ENCODE results near the gene LNPEP.

The LNPEP gene

DNA sequence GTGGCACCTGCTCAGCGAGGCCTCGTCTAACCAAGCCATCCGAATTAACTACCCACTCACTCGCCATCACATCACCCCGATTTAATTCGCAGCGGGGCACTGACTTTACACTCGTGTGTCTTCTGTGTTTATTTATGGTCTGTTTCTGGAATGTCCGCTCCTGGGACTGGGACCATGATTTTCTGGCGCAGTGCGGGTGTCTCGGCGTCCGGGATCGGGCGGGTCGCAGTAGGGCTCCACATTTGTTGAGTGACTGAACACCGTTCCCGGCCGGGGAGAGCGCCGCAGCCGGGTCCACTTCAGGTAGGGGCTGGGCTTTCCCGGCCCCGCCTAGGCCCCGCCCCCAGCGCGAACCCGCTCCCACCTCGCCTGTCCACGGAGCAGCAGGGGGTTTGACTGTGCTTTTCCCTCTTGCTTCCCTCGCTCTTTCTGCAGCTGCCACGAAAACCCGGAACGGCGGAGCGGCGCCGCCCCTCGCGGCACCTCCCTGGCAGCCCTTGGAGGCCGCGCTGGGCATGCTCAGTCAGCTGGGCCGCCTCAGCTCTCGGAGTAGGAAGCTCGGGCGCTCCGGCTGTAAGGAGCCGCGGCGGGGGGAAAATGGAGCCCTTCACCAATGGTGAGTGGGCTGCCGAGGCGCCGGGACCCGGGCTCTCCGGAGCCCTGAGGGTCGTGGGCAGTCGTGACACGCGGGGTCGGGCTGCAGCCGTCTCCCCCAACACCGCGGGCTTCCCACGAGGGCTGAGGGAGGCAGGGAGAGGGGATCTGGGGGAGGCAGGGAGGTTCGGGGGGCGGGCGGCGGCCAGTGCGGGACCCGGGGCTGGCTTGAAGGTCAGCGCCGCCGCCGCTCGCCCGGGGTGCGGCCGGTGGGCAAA lies at the start of gene LNPEP:
LNPEP (plus strand) TSS at position 522 of the 872 bp plus-strand sequence; CDS start at position 598, 76 bp downstream.
- DNase-seq = peak; percentile 88

DNA sequence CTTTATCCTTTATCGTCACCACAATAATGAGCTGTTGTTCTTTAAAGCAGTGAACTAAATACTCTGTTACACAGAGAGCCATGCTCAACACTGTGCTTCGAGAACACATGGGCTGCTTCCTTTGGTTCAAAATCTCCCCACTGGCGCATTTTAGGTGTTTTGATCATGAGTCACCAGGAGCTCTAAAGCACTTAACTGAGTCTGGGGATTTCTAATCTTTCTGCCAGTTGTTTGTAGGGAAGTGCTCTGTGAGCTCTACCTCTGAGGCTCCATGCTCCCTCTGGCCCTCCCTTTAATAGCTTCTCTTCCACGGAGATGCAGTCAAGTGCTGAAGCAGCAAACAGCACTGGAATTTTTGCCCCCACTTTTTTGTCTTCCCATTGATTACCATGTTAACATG lies 42.5 kb upstream of the LNPEP start:
- DNase-seq = no peak

DNA sequence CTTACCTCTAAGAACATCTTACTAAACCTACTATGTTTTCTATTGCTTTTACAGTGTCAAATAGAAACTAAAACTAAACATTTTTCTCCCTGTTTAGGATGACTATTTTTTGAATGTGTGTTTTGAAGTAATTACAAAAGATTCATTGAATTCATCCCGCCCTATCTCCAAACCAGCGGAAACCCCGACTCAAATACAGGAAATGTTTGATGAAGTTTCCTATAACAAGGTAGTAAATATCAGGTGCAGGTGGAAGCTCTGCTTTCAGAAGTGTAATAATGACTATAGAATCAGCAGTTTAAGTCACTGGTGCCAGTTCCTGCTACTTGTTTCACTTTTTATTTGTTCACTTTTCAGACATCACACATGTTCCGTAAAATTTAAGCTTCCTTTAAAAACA lies 39.6 kb upstream of the LNPEP start:
- no peak for DNase-seq

DNA sequence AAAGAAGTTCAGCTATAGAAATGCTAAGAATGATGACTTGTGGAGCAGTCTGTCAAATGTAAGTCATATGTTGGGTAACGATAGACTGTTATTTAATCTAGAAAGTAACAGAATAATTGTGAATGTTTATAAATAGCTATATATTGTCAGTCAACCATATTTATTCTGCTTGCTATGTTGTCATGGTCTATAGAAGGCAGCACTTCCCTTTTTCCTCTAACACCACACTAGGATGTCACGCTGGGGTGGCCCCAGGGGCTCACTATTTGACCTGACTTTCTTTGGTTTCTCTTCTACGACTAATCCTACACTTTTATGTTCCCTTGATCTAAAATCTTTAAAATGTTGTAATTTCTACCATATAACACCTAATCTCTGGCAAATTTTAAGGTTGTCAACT lies 39.1 kb upstream of the LNPEP start:
- no peak for DNase-seq

DNA sequence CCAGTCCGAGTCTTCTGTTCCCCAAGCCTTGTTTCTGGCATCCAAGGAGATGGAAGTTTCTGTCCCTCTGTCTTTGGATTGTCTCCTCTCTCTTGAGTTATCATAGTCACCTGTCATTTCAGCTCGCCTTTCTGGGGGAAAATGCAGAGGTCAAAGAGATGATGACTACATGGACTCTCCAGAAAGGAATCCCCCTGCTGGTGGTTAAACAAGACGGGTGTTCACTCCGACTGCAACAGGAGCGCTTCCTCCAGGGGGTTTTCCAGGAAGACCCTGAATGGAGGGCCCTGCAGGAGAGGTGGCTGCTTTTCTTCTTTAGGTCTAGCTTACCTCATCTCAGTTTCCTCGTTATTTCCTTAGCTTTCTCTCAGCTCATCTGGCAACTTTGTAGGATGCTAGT lies 34.5 kb upstream of the LNPEP start:
- DNase-seq = no peak

DNA sequence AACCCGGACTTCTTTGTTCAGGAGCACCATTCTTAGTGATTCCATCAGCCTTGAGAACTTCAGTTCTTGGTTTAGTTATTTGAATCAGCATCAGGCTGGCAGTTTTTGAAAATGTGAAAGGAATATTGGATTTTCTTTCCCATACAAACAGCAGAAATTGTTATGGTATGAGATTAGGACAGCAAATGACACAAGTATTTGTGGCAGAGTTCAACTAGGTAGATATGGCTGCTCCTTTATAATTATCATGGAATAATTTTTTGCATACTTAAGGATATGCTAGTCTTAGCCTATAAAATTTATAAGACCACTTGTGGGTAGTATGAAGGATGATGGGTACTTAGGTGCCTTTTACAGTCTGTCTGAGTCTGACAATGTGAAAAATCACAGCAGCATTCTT lies 34.0 kb upstream of the LNPEP start:
- DNase-seq = no peak

DNA sequence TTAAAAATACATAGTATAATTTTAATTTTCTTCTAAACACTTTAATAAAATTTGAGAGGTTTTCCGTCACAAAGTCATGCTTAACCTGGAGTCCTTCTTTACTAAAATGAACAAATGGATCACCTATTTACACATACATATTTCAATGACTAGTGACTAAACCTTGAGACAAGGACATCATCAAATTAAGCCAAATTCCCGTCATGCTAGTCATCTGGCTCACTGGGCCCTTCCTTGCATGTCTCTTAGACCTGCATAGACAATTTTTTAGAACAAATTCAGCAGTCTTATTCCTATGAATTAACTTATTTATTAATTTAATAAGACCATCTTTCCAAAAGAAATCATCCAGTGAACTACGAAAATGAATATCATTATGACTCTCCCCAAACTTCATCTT lies 33.0 kb upstream of the LNPEP start:
- DNase-seq = no peak

DNA sequence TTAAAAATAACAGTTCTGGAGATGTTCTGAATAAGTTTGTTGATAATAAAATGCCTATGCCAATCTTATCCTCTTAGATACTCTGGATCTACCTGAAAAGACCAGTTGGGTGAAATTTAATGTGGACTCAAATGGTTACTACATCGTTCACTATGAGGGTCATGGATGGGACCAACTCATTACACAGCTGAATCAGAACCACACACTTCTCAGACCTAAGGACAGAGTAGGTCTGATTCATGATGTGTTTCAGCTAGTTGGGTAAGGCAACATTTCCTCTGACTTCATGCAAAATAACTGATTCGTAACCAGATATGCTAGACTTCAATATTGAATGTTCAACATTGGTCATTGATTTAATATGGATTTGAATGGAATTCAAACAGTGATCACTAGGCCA lies 32.6 kb upstream of the LNPEP start:
- DNase-seq = no peak

DNA sequence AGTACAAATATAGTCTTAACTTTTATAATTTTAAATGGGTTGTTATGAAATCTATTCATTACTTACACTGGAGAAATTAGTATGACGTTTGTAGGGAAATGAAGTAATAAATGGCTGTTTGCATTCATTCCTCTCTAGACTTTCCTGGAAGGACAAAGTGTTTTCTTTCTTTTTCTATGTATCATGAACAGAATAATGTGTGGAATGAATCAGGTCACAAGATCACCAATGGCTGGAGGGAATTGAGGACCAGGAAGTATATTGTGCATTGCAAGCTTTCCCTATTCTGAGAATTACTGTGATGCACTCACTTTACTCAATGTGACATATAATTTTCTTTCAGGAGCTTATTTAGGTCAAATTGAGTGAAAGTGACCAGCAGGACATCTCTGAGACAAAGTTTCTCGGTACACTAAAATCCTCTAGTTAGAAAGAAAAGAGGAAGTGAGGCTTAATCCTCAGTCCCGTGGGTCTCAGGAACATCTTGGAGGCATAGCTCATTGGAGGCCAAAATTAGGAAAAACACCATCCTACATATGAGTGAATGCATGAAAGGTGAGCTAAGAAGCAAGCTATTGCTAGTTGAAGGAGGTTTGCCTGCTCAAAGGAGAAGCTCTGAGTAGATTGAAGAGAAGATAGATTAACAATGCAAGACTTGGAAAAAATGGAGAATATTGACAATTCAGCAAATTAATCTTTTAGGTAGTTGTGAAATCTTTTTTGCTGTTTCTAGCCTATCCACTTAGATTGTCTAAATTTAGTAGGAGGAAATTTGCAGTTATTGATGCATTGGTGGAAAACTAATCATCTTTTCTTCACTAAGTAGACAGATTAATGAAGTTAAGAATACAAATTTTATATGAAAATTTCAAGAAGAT lies 31.6 kb upstream of the LNPEP start:
- DNase-seq = no peak

DNA sequence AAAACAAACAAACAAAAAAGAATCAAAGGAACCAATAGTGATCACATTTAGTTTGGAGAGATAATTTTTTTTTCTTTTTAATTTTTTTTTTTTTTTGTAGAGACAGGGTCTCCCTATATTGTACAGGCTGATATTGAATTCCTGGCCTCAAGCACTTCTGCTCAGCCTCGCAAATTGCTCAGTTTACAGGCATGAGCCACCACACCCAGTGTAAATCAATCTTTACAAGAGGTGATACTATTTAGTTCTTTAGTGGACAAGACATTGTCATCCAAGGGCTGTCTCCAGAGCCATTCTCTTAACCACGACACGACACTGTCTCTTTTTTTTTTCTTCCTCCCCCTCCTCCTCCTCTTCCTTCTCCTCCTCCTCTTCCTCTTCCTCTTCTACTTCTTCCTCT lies 30.0 kb upstream of the LNPEP start:
- DNase-seq = no peak

DNA sequence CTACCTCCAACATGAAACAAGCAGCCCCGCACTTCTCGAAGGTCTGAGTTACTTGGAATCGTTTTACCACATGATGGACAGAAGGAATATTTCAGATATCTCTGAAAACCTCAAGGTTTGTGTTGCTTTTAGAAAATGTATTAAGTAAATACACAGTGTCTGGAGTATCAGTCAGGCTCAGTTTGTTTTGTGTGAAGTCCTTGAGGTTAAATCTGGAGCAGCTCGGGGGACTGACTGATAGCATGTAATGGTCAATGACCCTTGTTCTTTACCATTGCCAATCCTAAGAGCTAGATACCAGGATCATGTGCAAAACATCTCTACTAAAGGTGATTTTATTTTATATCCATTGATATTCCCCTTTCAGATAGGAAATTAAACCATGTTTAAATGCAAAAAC lies 26.9 kb upstream of the LNPEP start:
- no peak for DNase-seq

DNA sequence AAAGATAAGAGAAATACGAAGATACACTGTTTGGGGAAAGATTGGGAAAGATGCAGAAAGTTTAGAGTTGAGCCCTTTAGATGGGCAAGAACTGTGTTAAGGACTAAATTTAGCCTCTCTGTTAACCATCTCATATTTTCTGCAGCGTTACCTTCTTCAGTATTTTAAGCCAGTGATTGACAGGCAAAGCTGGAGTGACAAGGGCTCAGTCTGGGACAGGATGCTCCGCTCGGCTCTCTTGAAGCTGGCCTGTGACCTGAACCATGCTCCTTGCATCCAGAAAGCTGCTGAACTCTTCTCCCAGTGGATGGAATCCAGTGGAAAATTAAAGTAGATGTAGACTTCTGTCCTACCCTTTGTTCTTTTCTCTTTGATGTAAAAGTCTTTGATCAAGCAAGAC lies 26.4 kb upstream of the LNPEP start:
- DNase-seq = no peak

DNA sequence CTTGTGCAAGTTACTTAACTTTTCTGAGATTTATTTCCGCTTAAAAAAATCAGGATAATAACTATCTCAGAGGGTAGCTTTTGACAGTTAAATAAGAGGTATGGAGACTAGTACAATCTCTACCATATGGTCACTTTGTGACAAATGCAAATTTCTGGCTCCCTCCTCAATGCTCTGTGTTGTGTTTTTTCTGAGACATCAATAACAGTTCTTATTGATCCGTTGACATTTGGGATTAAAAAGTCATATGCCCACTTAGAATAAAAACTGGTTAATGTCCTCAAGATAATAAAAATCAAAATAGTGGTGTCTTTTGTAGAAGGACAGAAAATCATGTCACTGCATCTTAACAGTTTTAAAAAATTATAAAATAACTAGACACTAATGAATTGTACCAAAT lies 24.7 kb upstream of the LNPEP start:
- DNase-seq = no peak

DNA sequence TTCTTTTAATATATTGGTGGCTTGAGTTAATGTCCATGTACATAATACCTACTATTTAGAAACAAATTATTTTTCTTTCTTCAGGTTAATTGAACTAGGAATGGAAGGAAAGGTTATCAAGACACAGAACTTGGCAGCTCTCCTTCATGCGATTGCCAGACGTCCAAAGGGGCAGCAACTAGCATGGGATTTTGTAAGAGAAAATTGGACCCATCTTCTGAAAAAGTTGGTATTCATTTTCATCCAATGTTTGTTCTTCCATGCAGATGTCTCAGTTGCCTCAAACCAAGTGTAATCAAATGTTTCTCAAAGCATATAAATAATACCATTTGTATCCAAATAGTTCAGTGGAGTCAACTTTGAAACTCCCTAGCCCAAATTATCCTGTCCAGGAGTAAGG lies 22.6 kb upstream of the LNPEP start:
- DNase-seq = no peak

DNA sequence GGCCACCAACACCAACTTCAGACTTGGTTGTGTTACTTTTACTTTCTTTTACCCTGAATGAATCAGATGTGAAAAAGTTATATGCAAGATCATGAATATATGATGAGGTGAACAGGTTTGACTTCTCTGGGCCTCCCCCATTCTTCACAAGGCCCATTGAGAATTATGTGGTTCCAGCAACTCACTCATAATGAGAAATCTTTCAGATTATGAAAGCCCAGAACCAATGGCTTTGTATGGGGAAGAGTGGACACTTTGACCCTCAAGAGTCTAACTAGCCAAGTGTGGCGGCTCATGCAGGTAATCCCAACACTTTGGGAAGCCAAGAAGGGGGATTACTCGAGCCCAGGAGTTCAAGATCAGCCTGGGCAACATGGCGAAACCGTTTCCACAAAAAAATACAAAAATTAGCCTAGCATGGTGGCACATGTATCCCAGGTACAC lies 16.1 kb upstream of the LNPEP start:
- no peak for DNase-seq

DNA sequence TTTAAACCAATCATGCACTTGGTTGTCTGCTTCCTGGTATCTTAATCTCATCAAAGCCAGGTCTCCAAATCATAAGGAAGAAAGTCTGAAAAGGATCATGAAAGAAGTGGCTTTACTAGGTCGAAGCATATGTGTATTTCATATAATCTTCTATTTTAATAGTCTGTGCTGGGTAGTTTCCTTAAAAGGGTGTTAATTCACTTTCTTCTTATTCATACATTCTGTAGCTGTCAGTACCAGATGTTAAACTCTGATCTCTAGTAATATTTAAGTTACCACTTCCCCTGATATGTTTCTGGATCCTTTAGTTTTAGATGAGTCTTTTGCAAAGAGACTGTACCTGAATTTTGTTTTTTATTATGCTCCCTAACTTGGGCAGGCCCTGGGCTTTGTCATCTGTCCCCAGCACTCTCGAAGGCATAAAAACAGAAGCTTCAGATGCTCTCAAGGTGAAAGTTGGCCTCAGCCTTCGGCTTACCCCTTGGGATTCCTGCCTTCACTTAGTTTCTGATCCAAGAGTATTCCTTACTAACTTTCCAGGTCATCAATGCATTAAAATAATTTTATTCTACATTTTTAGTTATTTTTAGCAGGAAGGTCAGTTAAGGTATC lies 15.0 kb upstream of the LNPEP start:
- no peak for DNase-seq

DNA sequence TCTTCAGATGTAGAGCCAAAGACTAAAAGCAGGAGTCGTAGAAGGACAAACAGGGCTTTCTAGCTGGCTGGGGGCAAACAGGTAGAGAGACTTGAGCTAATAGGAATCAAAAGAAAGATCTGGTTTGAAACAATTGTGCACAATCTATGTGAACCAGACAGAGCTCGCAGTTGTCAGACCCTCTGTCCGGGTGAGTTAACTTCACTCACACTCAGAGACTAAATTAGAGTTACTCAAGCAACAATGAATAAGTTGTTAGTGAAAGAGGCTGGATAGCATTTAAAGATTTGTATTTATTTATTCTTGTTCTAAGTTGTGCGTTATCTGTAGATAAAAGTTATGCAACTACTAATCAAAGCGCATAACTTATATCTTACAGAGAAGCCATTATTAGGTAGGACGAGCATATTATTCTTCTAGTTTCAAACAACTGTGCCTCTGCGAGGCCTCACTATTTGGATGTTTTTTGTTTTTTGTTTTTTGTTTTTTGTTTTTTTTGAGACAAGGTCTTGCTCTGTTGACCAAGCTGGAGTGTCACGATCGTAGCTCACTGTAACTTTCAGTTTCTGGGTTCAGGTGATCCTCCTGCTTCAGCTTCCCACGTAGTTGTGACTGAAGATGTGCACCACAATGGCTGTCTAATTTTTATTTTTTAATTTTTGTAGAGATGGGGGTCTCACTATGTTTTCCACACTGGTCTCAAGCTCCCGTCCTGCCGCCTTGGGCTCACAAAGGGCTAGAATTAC lies 13.2 kb upstream of the LNPEP start:
- no peak for DNase-seq

DNA sequence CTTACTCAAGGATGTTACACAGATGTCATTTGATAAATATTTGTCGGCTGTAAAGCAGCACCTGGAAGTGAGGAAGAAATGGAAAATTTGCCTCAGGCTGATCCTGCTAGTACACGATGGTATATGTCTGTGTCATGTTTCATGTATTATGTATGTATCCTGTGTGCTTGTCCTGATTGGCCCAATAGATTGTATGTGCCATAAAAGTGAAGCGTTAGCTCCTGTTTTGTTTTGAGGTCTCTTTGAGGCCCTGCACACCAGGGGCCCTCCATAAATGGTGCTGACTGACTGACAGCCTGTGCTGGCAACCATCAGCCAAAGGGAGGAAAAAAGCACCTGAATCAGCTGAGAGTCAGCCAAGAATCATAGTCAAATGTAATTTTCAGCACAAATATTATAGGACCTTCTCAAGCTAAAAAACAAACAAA lies 11.8 kb upstream of the LNPEP start:
- DNase-seq = no peak

DNA sequence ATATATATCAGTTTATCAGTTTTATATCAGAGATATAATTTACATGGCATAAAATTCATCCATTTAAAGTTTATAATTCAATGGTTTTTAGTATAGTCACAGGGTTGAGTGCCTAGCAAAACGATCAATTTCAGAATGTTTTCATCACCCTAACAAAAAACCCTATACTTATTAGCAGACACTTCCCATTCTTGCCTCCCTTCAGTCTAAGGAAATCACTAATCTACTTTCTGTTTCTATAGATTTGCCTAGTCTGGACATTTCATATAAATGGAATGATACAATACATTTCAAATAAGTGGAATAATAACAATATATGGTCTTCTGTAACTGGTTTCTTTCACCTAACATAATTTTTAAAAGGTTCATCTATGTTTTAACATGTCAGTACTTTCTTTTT lies 9.6 kb upstream of the LNPEP start:
- DNase-seq = no peak

DNA sequence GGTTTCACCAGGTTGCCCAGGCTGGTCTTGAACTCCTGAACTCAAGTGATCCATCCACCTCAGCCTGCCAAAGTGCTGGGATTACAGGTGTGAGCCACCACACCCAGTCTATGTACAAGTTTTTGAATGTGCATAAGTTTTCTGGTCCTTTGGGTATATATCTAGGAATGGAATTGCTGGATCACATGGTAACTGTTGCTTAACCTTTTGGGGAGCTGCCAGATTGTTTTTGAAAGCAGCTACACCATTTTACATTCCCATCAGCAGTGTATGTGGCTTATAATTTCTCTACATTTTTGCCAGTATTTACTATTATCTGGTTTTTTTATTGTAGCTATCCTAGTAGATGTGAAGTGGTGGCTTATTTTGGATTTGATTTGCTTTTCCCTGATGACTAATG lies 8.9 kb upstream of the LNPEP start:
- DNase-seq = no peak

DNA sequence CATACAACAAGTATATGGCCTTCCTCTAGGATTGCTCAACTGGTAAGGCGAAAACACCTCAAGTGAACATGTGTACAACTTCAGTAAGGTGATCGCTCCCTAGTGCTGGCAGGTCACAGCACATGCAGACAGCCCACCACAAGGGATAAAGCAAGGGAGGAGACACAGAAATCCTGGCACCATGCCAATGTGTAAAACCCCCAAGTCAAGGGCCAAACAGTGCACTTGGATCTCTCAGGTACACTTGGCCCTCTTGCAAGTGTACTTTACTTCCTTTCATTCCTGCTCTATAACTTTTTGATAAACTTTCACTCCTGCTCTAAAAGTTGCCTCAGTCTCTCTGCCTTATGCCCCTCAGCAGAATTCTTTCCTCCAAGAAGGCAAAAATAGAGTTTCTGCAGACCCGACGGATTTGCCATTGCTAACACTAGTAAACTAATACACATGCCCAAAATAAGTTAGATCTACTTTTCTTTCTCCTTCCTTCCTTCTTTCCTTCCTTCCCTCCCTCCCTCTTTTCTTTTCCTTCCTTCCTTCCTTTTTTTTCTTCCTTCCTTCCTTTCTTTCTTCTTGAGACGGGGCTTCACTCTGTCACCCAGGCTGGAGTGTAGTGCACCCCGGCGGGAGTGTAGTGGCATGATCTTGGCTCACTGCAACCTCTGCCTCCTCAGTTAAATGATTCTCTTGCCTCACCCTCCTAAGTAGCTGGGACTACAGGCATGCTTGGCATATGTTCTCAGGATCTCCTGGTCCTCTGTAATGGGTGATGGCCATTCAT lies 6.8 kb upstream of the LNPEP start:
- no peak for DNase-seq

DNA sequence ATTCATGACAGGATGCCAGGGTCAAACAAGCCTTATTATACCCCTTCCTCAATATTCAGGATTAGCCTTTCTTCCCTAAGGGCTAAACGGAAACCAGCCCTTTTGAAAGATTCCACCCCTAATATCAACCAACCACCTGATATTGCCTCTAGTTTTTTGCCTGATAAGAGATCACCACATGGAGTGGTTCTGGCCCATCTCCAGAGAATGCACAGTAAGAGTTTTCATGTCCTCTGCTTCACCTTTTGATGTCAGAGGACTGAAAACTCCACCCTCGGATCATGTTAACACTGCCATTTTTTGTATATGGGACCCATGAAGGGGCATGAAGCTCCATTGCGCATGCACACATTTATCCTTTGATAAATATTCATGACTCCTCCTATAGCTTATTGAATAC lies 5.8 kb upstream of the LNPEP start:
- no peak for DNase-seq
